ENCODE data around the gene PRKN.
"Not testable (repeated sequence)": the region's sequence is repeated elsewhere in the genome, so short reads cannot be mapped to it uniquely, and the experiment has no call there.

Gene PRKN

DNA sequence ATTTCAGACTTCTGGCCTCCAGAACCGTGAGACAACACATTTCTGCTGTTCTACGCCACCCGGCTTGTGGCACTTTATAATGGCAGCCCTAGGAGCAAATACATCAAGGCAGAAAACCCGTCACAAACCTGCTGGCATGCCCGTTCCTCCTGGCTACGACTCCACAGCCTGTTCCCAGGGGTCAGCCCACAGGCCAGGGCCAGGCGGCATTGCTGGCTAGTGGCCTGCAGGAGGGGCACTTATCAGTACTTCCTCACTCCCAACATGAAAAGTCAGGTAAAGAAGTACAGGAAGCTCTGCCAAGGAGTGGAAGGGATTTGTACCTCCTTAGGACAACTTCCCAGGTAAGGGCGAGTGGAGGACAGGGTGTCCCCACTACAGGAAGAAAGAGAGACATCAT lies 1230.6 kb downstream of the PRKN start:
- DNase-seq, result no peak

DNA sequence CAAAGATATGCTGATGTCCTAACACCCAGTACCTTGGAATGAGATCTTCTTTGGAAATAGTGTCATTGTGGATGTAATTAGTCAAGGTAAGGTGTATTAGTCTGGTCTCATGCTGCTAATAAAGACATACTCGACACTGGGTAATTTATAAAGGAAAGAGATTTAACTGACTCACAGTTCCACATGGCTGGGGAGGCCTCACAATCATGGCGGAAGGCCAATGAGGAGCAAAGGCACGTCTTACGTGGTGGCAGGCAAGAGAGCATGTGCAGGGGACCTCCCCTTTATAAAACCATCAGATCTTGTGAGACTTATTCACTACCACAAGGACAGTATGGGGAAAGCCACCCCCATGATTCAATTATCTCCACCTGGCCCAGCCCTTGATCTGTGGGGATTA lies 1231.3 kb downstream of the PRKN start:
- not testable (repeated sequence) for DNase-seq

DNA sequence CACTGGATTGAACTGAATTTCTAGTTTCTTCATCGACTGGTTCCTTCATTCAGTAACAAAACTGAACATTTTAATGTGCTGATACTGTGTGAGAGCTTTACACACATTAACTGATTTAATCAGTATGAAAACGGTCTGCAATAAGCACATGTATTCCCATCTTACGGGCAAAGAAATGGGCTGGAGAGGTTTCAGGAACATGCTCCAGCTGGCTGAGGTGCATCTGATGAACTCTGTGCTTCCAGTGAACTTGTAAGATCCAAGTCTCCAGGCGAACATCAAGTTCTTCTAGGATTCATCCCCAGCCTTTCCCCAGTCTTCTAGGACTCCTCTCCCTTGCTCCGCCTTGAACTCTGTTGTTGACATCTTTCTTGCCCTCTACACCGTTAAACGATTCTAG lies 1233.0 kb downstream of the PRKN start:
- DNase-seq, result no peak

DNA sequence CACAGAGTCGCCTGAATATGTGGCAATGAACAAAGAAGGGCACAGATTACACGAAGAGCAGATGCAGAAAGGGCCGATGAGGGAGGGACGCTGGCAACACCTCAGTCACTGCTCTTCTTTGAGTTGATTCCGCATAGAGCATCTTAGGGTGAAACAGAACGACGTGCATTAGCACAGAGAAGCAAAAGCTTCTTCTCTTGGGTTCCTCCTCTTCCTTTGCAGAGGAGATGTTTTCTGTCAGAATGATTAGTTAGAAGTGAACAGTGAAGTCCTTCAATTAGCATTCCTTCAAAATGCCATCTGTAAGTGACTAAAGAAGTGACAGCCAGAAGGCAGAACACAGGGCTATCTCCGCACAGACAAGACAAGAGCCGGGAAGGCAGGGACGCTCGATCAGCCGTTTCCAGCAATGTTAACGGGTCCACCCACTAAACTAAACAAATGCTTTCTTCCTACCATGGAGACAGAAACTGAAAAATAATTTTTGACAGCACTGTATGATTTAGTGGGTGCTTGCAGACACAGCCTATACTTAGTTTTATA lies 1233.9 kb downstream of the PRKN start:
- DNase-seq, result no peak

DNA sequence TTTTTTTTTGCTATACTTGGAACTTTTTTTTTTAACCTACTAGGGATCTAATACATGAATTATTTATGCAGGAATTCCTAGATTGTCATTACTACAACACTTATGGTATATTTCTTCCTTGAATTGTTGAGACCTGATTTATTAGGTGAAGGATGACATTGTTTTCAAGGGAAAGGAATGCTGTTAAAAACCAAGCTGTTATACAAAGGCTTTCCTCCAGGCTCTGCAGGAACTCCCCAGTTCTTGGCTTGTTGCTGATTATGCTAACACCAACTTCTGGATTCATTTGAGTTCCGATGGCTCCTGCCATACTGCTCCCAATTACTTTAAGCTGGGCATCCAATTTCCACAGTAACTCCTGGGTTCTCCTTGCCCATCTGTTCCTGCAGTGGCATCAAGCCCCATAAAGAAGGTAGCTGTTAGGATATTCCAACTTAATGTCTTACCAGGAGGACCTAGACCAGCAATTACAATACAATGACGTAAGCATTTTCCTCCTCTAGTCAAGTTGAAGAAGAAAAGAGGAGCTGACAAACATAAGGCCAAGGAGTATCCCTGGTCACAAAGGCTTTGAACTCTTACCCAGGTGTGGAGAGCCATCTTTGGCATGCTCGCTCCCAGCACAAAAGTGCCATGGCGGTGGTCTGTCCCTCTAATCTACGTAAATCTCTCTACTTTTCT lies 1237.8 kb downstream of the PRKN start:
- DNase-seq, result no peak

DNA sequence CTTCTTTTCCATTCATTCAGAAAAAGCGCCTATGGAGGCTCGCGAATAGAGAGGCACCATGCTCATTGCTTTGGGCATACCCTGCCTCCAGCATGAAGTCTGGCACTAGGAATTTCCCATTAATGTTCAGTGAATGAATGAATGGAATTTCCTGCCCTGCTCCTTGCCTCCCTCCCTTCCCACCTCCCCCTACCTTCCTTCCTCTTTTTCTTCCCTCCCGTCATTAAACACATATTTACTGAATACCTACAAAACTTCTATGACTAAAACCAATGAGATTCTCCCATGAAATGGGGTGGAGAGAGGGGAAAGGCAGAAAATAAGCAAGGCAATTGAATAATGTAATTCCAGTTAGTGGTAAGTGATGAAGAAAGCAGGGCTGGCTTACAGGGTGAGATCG lies 1239.9 kb downstream of the PRKN start:
- no peak for DNase-seq

DNA sequence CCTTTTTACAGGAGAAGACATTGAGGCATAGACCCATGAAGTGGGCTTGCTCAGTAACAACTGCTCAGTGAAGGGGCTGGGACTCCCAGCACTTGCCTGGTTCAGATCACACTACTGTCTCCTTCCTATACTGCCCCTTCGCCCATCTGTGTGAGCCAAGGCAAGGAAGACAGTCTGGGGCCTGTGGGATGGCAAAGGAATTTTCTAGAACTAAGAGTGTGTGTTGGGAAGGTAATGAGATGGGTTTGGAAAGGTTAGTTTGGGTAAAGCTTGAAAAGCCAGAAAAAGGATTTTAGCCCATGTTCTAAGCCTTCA lies 1240.4 kb downstream of the PRKN start:
- no peak for DNase-seq

DNA sequence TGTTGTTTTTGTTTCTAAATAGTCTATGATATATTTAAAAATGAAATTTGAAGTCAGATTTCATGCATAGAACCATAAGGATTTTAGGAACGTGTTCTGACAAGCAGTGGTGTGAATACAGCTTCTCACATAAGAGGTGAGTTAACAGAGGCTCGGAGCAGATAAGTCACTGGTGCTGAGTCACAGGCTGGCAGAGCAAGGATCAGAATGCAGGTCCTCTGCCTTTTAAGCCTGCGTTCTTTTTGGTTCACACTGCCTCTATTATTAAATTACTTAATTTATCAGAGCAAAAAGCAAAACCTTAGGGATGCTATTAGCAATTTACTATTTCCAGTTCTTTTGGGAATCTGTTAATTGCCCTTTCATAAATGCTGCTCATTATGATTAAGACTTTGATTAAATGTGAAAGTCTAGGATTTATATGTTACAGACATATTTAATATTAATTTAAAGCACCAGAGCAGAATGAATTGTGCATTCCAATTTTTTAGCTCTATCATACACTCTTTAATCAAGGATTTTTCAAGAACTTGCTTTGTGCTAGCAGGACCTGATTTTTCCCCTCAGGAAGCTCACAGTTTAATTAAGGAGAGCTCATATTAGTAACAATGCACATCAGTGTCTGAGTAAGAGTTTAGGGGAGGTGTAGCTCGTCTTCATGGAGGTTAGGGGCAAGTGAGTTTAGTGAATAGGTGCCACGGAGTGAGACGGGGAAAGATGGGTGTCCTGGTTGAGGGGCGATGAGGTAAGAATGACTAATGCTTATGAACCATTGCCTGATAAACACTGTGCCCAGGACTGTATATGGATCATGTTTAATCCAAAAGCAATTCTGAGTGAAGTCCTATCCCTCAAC lies 1241.0 kb downstream of the PRKN start:
- DNase-seq, result no peak

DNA sequence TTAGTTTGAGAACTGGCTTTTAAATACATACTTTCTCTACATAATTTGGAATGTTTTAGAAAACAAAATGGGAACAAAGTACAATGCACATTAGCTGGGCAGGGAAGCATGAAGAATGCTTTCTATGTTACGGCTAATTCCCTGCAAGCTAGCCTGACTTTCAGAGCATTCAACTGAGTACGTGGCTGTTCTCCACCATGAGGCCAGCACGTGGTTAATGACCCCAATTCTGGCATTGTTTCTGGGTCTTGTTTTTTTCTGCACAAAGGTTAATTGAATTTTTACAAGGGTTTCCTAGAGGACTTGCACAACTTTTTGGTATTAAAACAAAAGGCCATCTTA lies 1245.1 kb downstream of the PRKN start:
- DNase-seq, result no peak

DNA sequence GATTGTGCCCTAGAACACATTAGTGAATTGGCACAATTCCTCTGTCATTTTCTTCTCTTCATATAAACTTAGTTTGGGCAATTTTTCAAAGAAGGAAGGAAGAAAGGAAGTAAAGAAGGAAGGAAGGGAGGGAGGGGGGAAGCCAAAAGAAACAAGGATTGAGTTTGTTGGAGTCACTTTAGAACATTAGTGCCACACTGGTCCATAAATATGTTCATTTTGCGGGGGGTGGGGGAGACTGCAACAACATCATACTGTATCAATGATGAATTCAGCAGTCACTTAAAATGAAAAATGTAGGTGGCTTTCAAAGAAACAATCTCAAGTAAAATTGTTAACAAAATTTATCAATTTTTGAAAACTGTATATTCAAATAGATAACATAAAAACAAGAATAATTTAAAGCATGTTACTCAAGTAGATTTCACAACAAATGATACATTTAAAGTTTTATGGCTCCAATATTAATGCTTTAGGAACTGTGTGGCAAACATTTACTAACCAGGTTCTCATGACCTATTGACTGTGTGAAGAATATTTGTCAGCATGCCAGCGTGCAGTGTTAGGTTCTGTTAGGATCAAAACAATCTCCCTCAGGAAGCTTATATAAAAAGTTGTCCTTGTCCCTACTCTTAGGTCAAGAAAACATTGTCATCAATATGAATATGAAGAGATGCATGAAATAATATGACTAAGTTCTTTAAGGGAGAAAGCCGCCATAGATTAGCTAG lies 1245.6 kb downstream of the PRKN start:
- no peak for DNase-seq

DNA sequence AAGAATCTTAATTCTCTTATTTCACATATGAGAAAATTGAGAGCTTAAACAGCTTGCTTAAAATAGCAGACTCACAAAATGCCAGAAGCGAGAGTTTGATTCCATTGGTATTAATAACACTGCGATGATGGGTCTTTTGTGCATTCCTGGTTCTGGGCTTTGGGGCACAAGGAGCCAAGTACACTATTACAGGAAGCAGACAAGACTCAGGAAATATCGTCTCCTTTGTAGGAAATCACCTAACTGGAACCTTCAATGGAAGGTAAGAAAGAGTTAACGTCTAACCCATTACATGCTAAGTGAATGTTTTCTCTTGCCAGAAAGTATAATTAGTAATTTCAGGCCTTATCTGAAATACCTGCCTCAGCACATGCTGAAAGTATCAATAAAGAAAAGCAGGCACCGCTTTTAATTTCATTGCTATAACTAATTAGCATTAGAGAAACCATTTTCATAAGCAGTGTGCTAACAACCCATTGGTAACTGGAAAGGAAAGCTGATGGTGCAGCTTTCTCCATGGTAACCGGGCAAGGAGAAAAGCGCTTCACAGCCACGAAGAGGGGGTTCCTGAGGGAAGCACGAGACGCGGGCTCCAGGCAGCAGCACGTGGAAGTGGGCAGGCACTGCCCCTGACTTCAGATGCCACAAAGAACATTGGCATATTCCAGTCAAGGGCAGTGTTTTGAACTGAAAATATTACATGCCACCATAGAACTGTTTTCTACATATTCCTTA lies 1247.0 kb downstream of the PRKN start:
- no peak for DNase-seq

DNA sequence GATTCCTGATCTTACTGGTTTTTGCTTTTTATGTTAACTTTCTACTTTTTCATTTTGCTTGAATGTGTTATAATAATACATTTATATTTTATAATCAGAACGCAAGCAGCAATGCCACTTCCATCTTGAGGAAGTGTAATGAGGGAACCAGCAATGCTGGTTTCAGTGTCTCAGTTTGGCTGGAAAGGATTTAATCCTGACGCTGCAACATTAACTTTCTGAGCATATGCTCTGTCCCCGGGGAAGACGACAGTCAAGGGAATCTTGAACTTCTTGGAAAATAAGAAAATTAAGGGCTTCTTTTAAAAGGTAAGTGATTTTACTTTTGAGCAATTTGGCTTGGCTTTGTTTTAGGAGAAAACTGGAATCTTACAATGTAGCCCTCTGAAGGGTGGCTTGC lies 1248.2 kb downstream of the PRKN start:
- no peak for DNase-seq

DNA sequence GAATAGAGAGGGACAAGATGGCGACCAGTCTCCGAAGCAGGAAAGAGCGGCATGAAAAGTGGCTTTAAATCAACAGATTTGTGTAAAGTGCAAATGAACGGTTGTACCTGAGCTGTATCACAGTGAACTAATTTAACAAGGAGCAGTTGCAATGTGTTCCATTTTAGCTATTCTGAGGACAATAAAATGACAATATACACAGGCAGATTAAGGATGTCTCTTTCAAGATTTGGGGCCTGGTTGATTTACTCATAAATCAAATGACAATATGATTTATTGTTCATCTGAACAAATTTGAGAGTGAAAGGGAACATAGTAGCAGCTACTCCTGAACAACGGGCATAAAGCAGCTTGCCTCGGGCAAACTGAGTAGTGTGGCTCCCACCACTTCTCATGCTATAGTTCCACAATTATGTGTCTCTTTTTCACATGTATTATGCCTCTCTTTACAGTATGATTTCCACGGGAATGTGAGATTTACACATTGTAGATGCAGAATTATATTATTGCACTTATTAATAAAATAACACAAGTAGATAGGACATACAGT lies 1249.6 kb downstream of the PRKN start:
- DNase-seq, result no peak

DNA sequence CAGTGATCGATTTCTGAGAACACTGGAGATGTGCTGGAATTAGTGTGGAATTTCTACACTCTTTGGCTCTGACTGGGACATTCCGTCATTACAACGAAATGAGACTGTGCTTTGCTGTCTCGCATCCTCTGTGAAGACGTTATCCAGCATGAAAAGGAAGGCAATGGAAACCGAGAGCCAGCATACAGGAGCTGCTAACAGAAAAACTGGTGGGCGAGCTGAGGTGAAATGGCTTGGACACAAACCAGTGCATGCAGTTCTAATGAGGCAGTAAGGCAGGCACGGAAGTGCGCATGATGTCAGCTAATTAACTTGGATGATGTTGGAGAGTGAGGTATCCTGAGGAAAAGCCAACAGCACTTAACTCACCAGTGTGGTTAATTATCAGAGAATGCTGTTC lies 1250.9 kb downstream of the PRKN start:
- no peak for DNase-seq

DNA sequence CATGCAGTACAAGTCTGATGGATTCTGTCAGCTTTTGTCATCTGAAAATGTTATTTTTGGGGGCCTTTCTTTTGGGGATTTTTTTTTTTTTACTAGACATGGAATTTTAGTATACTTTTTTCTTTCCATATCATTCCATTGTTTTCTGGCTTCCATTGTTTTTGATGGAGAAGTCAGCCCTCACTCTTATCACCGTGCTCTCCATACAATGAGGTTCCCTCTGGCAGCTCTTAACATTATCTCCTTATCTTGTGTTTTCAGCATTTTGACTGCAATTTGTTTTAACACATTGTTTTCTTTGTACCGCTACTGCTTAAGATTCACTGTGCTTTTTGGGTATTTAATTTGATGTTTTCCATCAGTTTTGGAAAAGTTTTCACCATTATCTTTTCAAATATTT lies 1262.2 kb downstream of the PRKN start:
- no peak for DNase-seq

DNA sequence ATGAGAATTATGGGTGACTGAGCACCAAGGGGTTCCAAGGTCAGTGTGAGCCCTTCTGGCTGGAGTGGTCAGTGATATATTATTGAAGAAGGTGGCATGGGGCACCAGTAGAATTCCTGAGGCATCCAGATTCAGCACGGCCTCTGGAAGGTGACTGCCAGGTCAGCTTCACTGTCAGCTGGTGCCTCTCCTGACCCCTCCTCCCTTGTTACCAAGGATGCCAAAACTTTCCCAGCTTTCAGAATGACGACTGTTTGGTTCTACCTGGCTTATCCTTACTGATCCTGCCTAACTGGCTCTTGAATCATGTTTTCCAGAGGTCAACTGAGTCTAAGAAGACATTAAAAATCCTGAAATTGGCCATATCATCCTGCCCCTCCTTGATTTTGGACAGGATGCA lies 1264.5 kb downstream of the PRKN start:
- DNase-seq, result no peak

DNA sequence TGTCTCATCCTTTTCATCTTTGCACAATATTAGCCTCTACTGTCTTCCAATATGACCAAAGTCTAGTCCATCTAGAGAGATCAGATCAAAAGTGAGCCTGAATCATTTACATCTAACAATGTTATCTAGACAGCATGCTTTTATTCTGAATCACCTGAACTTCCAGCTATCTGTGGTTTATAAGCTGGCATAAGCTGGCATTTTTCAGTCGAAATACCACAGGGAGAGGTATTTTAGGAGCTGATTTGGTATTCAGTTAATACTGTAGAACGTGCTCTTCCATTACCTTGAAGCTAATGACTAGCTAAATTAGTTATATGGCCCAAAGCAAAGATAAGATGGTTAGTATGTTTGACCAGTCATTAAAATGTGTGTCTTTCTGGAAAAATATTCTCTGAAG lies 1265.4 kb downstream of the PRKN start:
- DNase-seq, result no peak

DNA sequence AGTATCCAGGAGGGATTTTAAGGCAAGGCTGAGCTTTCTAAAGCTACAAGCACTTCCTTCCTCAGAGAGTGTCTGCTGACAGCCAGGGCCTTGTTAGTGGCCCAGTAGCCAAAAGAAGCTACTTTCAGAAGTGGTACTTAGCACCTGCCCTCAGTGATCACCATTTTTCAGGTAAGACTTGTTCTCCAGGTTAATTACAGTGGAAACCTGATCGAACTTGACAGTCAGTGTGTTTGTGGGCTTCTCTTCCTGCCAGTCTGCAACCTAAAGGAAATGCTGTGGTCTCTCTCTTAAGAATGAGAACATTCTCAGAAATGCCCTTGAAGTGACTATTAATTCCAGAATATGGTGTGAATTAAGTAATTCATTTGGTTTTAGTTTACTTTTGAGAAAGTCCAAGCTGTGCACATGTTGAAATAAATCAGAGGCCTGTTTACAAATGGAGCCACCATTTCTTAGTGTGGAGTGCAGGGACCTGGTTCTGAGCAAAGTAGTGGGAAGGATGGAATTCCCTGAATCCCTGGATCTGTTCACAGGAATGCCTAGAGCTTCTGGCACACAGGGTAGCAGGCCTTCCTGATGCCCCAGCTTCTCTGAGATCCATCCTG lies 1268.5 kb downstream of the PRKN start:
- DNase-seq, result no peak

DNA sequence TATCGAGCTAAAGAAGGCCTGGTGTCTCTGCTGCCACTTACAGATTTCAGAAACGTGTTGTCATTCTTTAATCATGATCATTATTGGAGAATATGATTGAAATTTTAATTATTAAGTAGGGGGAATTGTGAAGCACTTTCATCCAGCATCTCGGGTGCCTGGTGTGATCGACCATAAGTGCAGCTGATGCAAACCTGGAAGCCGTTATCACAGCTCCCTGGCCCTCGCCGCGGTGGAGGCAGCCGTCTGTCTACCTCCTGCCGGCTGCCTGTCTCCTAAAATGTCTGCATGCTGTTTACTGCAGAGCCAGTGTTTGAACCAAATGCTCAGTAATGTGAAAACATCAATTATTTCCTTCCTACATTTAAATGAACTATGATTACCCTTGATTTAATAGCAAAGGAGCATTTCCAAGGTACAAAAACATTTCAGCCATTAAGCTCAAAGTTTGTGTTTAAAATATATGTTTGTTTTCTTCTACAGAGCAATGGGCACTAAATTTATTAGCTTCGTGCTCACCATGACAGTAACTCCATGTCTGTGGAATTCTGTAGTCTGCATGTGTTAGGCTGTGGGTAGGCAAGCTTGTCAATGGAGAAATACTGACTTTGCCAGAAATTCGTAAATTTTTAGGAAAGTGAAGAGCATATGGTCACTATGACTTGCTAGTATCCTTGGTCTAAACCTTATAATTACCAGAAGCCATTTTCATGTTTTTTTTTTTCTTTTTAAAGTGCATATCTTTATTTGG lies 1269.2 kb downstream of the PRKN start:
- no peak for DNase-seq

DNA sequence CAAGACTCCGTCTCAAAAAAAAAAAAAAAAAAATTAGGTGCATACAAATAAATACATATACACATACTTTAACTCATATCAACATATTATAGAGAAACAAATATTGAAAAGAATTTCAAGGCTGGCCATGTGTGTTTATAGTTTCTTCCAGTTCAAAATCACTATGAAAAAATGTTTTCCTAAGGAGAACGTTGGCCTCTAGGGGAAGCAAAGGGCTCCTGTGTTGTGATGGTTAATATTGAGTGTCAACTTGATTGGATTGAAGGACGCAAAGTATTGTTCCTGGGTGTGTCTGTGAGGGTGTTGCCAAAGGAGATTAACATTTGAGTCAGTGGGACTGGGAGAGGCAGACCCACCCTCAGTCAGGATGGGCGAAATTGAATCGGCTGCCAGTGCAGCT lies 1271.7 kb downstream of the PRKN start:
- DNase-seq, result no peak

DNA sequence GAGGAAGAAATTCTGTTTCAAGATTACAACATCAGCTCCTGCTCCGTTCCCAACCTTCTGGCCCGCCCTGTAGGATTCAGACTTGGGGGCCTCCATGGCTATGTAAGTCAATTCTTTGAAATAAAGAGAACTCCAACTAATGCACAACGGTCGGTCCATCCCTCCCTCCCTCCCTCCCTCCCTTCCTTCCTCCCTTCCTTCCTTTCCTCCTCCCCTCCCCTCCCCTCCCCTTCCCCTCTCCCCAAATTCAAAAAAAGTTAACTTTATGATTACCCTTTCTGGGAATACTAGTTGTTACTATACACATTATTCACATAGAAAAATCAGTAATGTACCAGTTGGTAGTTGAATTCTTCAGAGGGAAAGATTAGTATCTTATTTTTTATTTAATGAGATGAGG lies 1274.0 kb downstream of the PRKN start:
- no peak for DNase-seq

DNA sequence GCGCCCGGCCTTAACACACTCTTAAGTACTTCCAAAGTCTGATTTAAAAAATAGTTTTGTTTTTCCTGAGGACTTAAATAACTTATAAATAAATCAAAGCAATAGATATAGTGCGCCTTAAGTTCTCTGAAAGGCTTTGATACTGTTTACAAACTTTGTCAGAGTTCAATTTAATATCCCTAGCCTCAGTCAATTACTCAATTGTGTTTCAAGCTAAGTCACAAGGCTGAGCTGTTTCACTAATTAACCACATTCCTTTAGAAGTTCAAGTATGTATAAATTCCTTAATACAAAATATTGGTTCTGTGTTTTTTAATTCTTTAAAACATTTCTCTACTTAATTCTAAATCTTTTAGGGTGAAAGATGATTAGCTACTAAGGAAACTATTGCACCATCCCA lies 1275.3 kb downstream of the PRKN start:
- no peak for DNase-seq
